AG09319 (cell line): ENCODE results near the gene CELF4.
A peak's percentile ranks its signal among the peaks of the same experiment; 100 is the strongest.

ENCODE experiments used
- DNase-seq: peaks from one replicate; pipeline ENCODE4 v3.0.0-alpha.2; 2010; ENCODE audit warnings: low read depth; ENCODE audit errors: extremely low read depth
- CTCF ChIP-seq: IDR thresholded peaks from 2 replicates; pipeline ENCODE4 v1.5.1; 2011; ENCODE audit warnings: low read depth, mild to moderate bottlenecking, inconsistent platforms, low read length, moderate library complexity

Gene CELF4

GRCh38 chr18:37272226-37272625 lies 293.4 kb downstream of the CELF4 start:
- no peak for DNase-seq
- TF ChIP-seq CTCF = no peak

GRCh38 chr18:37270666-37271052 lies 294.9 kb downstream of the CELF4 start:
- no peak for DNase-seq
- no peak for TF ChIP-seq CTCF

GRCh38 chr18:37270038-37270665 lies 295.4 kb downstream of the CELF4 start:
- peak; percentile 10 for DNase-seq
- TF ChIP-seq CTCF = no peak

- DNase-seq = no peak
- no peak for TF ChIP-seq CTCF
These were observed 299.3 kb downstream of the CELF4 start for GRCh38 chr18:37266290-37266689.

GRCh38 chr18:37265382-37265781 lies 300.2 kb downstream of the CELF4 start:
- DNase-seq = no peak
- no peak for TF ChIP-seq CTCF

- TF ChIP-seq CTCF = no peak
- DNase-seq = no peak
These were observed 300.6 kb downstream of the CELF4 start for GRCh38 chr18:37264956-37265355.

- no peak for DNase-seq
- no peak for TF ChIP-seq CTCF
These were observed 303.6 kb downstream of the CELF4 start for GRCh38 chr18:37261988-37262387.
